HG03108 (cell line): ENCODE results near the gene CCDC57.
"Not testable (repeated sequence)": the region's sequence is repeated elsewhere in the genome, so short reads cannot be mapped to it uniquely, and the experiment has no call there.

Source experiments
- ATAC-seq: cut with Tn5 transposase; IDR thresholded peaks from one replicate; pipeline ENCODE4 v1.9.1; 2021; ENCODE audit warnings: moderate library complexity; ENCODE audit not compliant: unreplicated experiment

The CCDC57 gene

GRCh38 chr17:82204831-82205719 is 7.6 kb downstream of the CCDC57 start:
- no peak for ATAC-seq

DNA sequence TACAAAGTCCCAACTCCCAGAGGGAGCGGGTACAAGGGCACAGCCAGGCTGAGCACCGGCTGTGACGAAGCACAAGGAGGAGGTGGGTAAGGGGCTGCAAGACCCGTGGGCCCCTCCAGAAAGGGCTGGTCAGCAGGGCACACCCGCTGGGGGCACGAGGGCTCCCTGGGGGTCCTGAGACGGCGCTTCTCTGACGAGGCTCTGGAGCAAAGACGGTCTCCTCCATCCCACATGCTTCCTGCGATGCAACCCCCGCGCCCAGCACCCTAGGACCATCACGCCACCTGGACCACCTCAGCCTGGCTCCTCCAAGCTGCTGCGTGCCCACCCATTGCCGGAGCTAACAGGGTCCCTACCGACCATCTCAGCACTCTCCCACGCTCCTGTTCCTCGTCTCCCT is 8.7 kb downstream of the CCDC57 start:
- ATAC-seq = no peak

- no peak for ATAC-seq
Measured at GRCh38 chr17:82202981-82203380, 9.7 kb downstream of the CCDC57 start.

- no peak for ATAC-seq
Measured at GRCh38 chr17:82201498-82201910, 11.1 kb downstream of the CCDC57 start.

- ATAC-seq = no peak
Measured at GRCh38 chr17:82200743-82201497, 11.7 kb downstream of the CCDC57 start.

- no peak for ATAC-seq
Measured at GRCh38 chr17:82200135-82200534, 12.5 kb downstream of the CCDC57 start.

GRCh38 chr17:82199496-82199895 is 13.1 kb downstream of the CCDC57 start:
- no peak for ATAC-seq

DNA sequence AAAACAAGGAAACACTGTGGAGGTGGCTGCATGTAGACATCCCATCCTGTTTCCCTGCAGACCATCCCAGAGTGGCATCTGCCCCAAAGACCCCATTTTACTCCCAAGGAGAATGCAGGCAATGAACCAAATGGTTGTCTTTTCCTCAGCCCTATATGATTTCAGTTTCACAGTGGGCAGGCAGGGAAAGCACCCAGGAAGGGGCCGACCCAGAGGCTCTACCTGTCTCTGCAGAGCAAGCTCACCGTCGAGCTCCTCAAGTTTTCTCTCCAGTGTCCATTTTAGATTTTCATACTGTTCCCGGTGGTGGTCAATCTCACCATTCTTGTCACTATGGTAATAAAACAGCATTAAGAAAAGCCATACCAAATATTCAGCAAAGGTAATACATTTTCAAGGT is 14.6 kb downstream of the CCDC57 start:
- no peak for ATAC-seq

DNA sequence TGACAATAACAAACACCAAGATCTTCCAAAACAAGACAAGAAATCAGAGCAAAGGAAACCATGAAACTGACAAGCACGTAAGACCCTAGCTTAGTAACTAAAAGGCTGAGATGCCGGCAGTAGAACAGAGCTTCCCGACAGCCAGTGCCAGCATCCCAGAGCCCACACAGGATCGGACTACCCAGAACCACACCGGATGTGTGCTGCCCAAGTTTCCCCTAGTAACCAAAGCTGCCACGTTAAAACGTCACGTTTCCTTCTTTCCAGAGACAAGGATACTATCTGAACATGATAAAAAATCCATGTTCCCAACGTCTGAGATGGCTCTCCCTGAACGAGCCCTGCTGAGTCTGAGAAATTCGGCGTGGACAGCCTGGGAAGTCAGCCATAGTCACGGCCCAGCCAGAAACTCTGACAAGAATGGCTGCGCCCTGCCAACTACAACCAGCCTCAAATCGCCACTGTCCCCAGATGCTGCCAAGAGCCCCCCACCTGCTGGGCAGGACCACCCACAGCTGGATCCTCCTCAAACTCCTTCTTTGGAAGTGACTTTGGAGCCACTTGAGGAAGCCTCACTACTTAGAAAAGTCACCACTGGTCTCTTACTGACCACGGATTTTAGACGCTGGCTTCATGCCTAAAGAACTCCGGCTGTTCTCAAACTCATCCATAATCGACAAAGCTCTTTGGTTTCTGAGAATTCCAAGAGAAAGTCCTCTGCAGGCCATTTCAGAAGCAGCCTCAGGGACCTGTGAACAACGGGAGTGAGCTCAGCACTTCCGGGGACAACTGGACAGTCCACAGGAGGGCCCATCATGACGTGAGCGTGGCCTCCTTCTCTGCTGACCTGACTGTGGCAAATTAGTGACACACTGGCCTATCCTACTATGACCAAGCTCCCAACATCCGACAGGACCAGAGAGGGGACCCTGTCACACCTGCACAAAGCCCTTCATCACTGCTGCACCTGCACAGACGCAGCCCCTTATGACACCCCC is 16.7 kb downstream of the CCDC57 start:
- no peak for ATAC-seq

GRCh38 chr17:82194765-82195164 is 17.9 kb downstream of the CCDC57 start:
- no peak for ATAC-seq

- ATAC-seq = no peak
Measured at GRCh38 chr17:82193520-82194220, 19.0 kb downstream of the CCDC57 start.

GRCh38 chr17:82193050-82193449 is 19.6 kb downstream of the CCDC57 start:
- ATAC-seq = not testable (repeated sequence)

GRCh38 chr17:82188001-82188961 is 24.4 kb downstream of the CCDC57 start:
- no peak for ATAC-seq

DNA sequence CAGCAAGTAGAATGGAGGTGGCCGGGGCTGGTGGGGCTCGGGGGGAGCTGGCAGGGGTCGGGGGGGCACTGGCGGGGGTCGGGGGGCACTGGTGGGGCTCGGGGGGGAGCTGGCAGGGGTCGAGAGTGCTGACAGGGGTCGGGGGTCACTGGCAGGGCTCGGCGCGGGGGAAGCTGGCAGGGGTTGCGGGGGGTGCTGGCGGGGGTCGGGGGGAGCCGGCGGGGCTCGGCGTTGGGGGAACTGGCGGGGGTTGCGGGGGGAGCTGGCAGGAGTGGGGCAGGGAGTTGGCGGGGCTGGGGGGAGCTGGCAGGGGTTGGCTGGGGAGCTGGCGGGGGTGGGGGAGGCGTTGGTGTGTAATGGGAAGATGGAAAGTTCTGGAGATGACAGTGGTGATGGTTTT is 25.1 kb downstream of the CCDC57 start:
- ATAC-seq = no peak

GRCh38 chr17:82186221-82186620 is 26.4 kb downstream of the CCDC57 start:
- no peak for ATAC-seq

DNA sequence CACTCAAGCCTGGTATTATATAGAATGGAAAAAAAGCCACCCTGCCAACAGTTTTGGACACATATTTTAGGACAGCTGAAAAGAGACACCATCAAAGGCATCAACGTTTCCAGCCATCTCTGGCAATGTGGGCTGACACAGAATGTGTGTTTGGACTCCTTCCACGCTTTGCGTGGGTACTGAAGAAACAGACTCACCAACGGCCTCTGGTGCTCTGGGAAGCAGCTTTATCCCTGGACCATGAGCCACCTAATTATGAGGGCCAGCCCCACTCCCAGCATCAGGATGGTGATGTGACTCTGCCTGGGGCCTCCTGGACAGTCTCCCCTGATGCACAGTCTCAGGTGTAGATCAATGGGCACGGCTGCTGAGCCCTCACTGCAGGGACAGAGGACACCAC is 27.9 kb downstream of the CCDC57 start:
- no peak for ATAC-seq

GRCh38 chr17:82180776-82181528 is 31.7 kb downstream of the CCDC57 start:
- ATAC-seq = no peak

GRCh38 chr17:82179946-82180475 is 32.6 kb downstream of the CCDC57 start:
- no peak for ATAC-seq
